Vagina (tissue), 2 donors: Measurements from ENCODE around the gene COPS4. TPM values are rescaled to one million over a fixed set of nuclear protein-coding genes. Genes with fewer than 3 reads are reported as not detected.
"Not testable (repeated sequence)": the region's sequence is repeated elsewhere in the genome, so short reads cannot be mapped to it uniquely, and the experiment has no call there.

Source experiments
- DNase-seq, 2 donors: peaks; one replicate each; pipeline ENCODE4 v3.0.0-alpha.2; 2017; ENCODE audit errors: extremely low spot score in 2 of 2
- H3K27ac ChIP-seq: fragments of 200-600 bp; sonication (generic); one replicate; pipeline ENCODE4 v1.5.1; 2019
- H3K27me3 ChIP-seq: fragments of 200-600 bp; sonication (generic); one replicate; pipeline ENCODE4 v1.5.1; 2019
- H3K36me3 ChIP-seq, 2 donors: fragments of 200-600 bp; sonication (generic); one replicate each; pipeline ENCODE4 v1.5.1; 2017 to 2019
- H3K4me1 ChIP-seq: fragments of 200-600 bp; sonication (generic); one replicate; pipeline ENCODE4 v1.5.1; 2019
- H3K4me3 ChIP-seq, 2 donors: fragments of 200-600 bp; sonication (generic); 1 replicate in 1 of 2; 2 replicates in 1 of 2; pipeline ENCODE4 v1.5.1; 2016 to 2019
- H3K9me3 ChIP-seq: fragments of 200-600 bp; sonication (generic); one replicate; pipeline ENCODE4 v1.5.1; 2019
- POLR2A ChIP-seq, 2 donors: fragments of 450-650 bp; IDR thresholded peaks; one replicate each; pipeline ENCODE4 v1.6.1; 2017; ENCODE audit warnings: antibody characterized with exemption in 2 of 2, mild to moderate bottlenecking in 2 of 2, moderate library complexity in 2 of 2
- POLR2AphosphoS5 ChIP-seq, 2 donors: sonication (generic); formaldehyde crosslinking; IDR thresholded peaks; one replicate each; pipeline ENCODE4 v1.9.0; 2017; ENCODE audit warnings: antibody characterized with exemption in 2 of 2, mild to moderate bottlenecking in 2 of 2, low read depth in 1 of 2; ENCODE audit not compliant: insufficient read depth in 1 of 2
- intact Hi-C: fragments of 100-400 bp; cut with DNase I; formaldehyde crosslinking; loops from one replicate; pipeline ENCODE4 v1.15.1; 2023
- total RNA-seq: library from RNA; depleted of rRNA; stranded (reverse); fragments of >200 nt; gene quantifications from one replicate; pipeline ENCODE4 v1.2.3, GENCODE V29; 2016
- TF ChIP-seq, protein P1 (sequence below), 3 experiments: fragments of 450-650 bp in 2 of 3; fragments of 200-600 bp in 1 of 3; sonication (generic) in 1 of 3; IDR thresholded peaks; one replicate each; pipeline ENCODE4 v1.5.1; 2017 to 2019; ENCODE audit warnings: antibody characterized with exemption in 3 of 3, mild to moderate bottlenecking in 2 of 3, moderate library complexity in 2 of 3

COPS4 gene
- total RNA-seq, 1 donor from 2014 or later, result 18.7 TPM

DNA sequence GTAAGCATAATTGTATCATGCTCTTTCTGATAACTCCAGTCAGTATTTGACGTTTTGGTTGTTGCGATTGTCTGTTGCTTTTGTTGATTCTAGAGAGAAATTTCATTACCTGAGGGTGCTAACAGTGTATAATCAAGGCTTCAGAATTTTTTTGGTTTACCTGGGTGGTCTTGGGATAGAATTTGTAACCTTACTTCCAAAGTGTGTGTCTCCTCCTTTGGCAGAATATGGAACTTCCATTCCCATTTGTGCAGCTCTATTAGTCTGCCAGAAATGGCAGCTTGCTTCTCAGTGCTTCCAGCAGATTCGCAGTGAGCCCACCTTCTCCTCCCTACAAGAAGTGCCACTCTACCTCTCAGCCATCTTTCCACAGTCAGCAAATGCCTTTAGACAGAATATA is 5.3 kb downstream of the COPS4 start:
- no peak for TF ChIP-seq POLR2AphosphoS5 (IDR thresholded peaks at IDR 0.05; ENCODE audit: insufficient read depth in 1 of 2, low read depth in 1 of 2)
- TF ChIP-seq, protein P1, sequence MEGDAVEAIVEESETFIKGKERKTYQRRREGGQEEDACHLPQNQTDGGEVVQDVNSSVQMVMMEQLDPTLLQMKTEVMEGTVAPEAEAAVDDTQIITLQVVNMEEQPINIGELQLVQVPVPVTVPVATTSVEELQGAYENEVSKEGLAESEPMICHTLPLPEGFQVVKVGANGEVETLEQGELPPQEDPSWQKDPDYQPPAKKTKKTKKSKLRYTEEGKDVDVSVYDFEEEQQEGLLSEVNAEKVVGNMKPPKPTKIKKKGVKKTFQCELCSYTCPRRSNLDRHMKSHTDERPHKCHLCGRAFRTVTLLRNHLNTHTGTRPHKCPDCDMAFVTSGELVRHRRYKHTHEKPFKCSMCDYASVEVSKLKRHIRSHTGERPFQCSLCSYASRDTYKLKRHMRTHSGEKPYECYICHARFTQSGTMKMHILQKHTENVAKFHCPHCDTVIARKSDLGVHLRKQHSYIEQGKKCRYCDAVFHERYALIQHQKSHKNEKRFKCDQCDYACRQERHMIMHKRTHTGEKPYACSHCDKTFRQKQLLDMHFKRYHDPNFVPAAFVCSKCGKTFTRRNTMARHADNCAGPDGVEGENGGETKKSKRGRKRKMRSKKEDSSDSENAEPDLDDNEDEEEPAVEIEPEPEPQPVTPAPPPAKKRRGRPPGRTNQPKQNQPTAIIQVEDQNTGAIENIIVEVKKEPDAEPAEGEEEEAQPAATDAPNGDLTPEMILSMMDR (IDR thresholded peaks at IDR 0.05), result no peak
- TF ChIP-seq POLR2A (IDR thresholded peaks at IDR 0.05), result no peak
- no peaks in the 10 kb centered on the region for H3K9me3 ChIP-seq
- peaks cover 49% of the 10 kb centered on the region for H3K4me1 ChIP-seq
- intact Hi-C loops, result no loop called here
- H3K4me3 ChIP-seq, result no peak overlapping the region
- H3K27ac ChIP-seq, result no peak overlapping the region
- no peaks in the 10 kb centered on the region for H3K36me3 ChIP-seq
- no peaks in the 10 kb centered on the region for H3K27me3 ChIP-seq
- no peak for DNase-seq

DNA sequence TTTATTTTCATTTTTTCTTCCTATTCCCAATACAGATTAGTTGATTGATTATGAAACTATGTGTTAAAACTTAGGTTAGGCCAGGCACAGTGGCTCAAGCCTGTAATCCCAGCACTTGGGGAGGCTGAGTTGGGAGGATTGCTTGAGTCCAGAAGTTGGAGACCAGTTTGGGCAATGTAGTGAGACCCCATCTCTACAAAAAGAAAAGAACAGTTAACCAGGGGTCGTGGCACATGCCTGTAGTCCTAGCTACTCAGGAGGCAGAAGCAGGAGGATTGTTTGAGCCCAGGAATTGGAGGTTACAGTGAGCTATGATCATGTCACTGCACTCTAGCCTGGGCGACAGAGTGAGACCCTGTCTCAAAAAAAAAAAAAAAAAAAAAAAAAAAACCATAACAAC is 8.2 kb downstream of the COPS4 start:
- H3K9me3 ChIP-seq, H3K27me3 ChIP-seq, H3K4me3 ChIP-seq, H3K27ac ChIP-seq, intact Hi-C loops, DNase-seq, H3K36me3 ChIP-seq: not testable (repeated sequence)
- peaks cover 23% of the 10 kb centered on the region for H3K4me1 ChIP-seq

DNA sequence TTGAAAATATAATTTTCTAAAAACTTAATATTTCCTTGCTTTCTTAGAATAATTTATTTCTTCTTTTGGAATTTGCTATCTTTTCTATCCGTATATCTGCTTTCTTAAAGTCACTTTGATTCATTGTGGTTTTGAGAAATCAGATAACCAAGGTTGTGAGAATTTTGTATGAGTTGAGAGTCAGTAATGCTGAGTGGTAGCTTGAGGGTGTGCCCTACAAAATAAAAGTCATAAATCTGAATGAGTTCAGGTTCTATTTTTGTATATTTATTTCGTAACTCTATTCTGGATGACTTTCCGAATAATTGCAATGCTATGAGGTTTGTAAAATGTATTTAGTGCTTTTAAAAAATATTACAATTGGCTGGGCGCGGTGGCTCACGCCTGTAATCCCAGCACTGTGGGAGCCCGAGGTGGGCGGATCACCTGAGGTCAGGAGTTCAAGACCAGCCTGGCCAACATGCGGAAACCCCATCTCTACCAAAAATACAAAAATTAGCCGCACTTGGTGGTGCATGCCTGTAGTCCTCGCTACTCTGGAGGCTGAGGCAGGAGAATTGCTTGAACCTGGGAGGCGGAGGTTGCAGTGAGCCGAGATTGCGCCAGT is 8.9 kb downstream of the COPS4 start:
- no peak for DNase-seq
- peaks cover 20% of the 10 kb centered on the region for H3K4me1 ChIP-seq
- no peak overlapping the region for H3K4me3 ChIP-seq
- H3K36me3 ChIP-seq, result no peaks in the 10 kb centered on the region
- H3K27me3 ChIP-seq, result no peaks in the 10 kb centered on the region
- TF ChIP-seq, protein P1 (IDR thresholded peaks at IDR 0.05), result no peak
- TF ChIP-seq POLR2A (IDR thresholded peaks at IDR 0.05) (no peak), POLR2AphosphoS5 (IDR thresholded peaks at IDR 0.05; ENCODE audit: insufficient read depth in 1 of 2, low read depth in 1 of 2) (peak in 1 of 2 donors; percentile 29)
- intact Hi-C loops, result no loop called here
- H3K9me3 ChIP-seq, result no peaks in the 10 kb centered on the region
- no peak overlapping the region for H3K27ac ChIP-seq

DNA sequence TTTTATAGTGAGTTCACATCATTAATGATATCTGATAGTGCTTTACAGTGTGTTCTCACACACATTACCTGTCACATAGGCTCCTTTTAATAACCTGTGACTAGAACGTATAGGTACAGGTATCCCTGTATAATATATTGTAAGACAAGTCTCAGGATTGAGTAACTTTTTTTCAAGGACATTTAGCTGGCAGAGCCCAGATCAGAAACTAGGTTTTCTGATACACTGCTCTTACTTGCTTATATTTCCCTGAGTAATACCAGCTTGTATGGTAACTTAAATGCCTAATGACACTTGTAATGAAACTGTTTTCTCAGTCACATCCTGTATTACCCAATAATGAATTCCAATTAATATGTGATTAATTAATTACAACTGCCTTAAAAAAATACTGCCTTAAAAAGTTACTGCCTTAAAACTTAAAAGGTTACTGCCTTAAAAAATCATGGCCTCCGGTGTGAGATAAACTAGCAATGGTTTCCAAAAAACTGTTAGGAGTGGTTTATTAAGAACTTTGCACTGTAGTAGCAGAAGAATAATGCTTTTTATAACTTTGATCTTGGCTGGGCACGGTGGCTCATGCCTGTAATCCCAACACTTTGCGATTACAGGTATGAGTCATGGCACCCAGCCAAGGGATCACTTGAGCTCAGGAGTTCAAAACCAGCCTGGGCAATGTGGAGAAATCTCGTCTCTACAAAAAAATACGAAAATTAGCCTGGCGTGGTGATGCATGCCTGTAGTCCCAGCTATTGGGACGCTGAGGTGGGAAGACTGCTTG is 11.9 kb downstream of the COPS4 start:
- Histone ChIP-seq H3K4me3 (no peak overlapping the region), H3K36me3 (peaks cover 0 to 12% of the 10 kb centered on the region in 2 donors), H3K27me3 (no peaks in the 10 kb centered on the region), H3K9me3 (no peaks in the 10 kb centered on the region), H3K4me1 (peaks cover 10% of the 10 kb centered on the region), H3K27ac (no peak overlapping the region)
- intact Hi-C loops, result no loop called here
- no peak for DNase-seq
- TF ChIP-seq POLR2A (IDR thresholded peaks at IDR 0.05), result no peak
- TF ChIP-seq, protein P1 (IDR thresholded peaks at IDR 0.05), result no peak
- no peak for TF ChIP-seq POLR2AphosphoS5 (IDR thresholded peaks at IDR 0.05; ENCODE audit: insufficient read depth in 1 of 2, low read depth in 1 of 2)

- H3K27ac ChIP-seq, H3K4me1 ChIP-seq, H3K9me3 ChIP-seq, DNase-seq, intact Hi-C loops, H3K4me3 ChIP-seq, H3K27me3 ChIP-seq: not testable (repeated sequence)
- H3K36me3 ChIP-seq, result peaks cover 0 to 24% of the 10 kb centered on the region in 2 donors
Observed at GRCh38 chr4:83048781-83049180, 13.8 kb downstream of the COPS4 start.

GRCh38 chr4:83054928-83055327 is 19.9 kb downstream of the COPS4 start:
- intact Hi-C loops, result loop anchor here (5.0 kb wide), 1 partner anchor 207 kb away; no protein-coding TSS in a partner anchor
- no peaks in the 10 kb centered on the region for H3K4me1 ChIP-seq
- H3K27ac ChIP-seq, result no peak overlapping the region
- DNase-seq, result no peak
- H3K9me3 ChIP-seq, result no peaks in the 10 kb centered on the region
- peaks cover 0 to 35% of the 10 kb centered on the region in 2 donors for H3K36me3 ChIP-seq
- no peak overlapping the region for H3K4me3 ChIP-seq
- no peaks in the 10 kb centered on the region for H3K27me3 ChIP-seq
- TF ChIP-seq, protein P1 (IDR thresholded peaks at IDR 0.05), result no peak
- TF ChIP-seq POLR2A (IDR thresholded peaks at IDR 0.05), result no peak
- TF ChIP-seq POLR2AphosphoS5 (IDR thresholded peaks at IDR 0.05; ENCODE audit: insufficient read depth in 1 of 2, low read depth in 1 of 2), result no peak
